HFF-Myc (cell line): ENCODE data around the gene TRPC5OS.

Experiments
- DNase-seq: peaks from one replicate; pipeline ENCODE4 v3.0.0-alpha.2; 2011; ENCODE audit warnings: low read depth; ENCODE audit errors: extremely low read depth
- H3K4me3 ChIP-seq: replicated peaks from 2 replicates; pipeline ENCODE4 v1.5.1; 2011; ENCODE audit warnings: low read depth, mild to moderate bottlenecking, control low read depth, low read length
- CTCF ChIP-seq: IDR thresholded peaks from 2 replicates; pipeline ENCODE4 v1.5.1; 2012; ENCODE audit warnings: mild to moderate bottlenecking, low read depth, low read length, control low read depth; ENCODE audit errors: missing control alignments

Gene TRPC5OS

DNA sequence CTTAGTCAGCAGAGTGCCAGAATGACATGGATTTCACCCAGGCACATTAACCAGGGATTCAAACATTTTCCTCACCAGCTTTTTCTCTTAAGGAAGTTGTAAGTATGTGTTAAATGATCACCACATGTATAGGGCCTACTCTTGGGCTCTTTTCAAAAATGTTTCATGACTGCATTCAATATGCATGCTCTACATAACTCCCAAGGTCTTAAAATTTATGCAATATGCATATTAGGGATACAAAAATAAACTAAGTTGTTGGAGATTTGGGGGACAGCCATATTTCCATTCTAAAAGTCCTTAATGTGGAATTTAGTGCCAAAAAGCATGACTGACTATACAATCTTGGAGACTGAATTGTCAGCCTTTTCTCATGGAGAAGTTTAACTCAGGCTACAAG is 25.0 kb upstream of the TRPC5OS start:
- no peak for TF ChIP-seq CTCF
- H3K4me3 ChIP-seq: no peak overlapping the region
- no peak for DNase-seq

- TF ChIP-seq CTCF: no peak
- no peak overlapping the region for H3K4me3 ChIP-seq
- DNase-seq: no peak
Measured at GRCh38 chrX:111854556-111855490, 21.2 kb upstream of the TRPC5OS start.

GRCh38 chrX:111857534-111858060 is 18.4 kb upstream of the TRPC5OS start:
- DNase-seq: no peak
- TF ChIP-seq CTCF: no peak
- no peak overlapping the region for H3K4me3 ChIP-seq

GRCh38 chrX:111861605-111862004 is 14.4 kb upstream of the TRPC5OS start:
- H3K4me3 ChIP-seq: no peak overlapping the region
- no peak for TF ChIP-seq CTCF
- no peak for DNase-seq

- DNase-seq: no peak
- no peak overlapping the region for H3K4me3 ChIP-seq
- TF ChIP-seq CTCF: no peak
Measured at GRCh38 chrX:111867236-111867635, 8.7 kb upstream of the TRPC5OS start.

GRCh38 chrX:111868726-111869638 is 7.0 kb upstream of the TRPC5OS start:
- no peak overlapping the region for H3K4me3 ChIP-seq
- DNase-seq: no peak
- TF ChIP-seq CTCF: no peak
